OCI-LY1 (cell line): ENCODE measurements around the gene CDX2.

Experiments used
- CTCF ChIP-seq: fragments of 200-600 bp; sonication (generic), shearing (Covaris generic); IDR thresholded peaks from 2 replicates; pipeline ENCODE4 v1.5.1; 2017; ENCODE audit warnings: mild to moderate bottlenecking, antibody characterized with exemption, low read length, moderate library complexity, mixed read lengths
- EZH2 ChIP-seq: fragments of 200-600 bp; sonication (generic), shearing (Covaris generic); IDR thresholded peaks from 2 replicates; pipeline ENCODE4 v1.8.0; 2017; ENCODE audit warnings: borderline replicate concordance, mixed run types, mild to moderate bottlenecking, antibody characterized with exemption, low read length, moderate library complexity, mixed read lengths

GRCh38 chr13:27968316-27969081, 616 bp downstream of the CDX2 start:
- TF ChIP-seq CTCF, result no peak
- TF ChIP-seq EZH2, result no peak
